Measurements from ENCODE around the gene FARP1. TPM values are rescaled to one million over a fixed set of nuclear protein-coding genes. Genes with fewer than 3 reads are reported as not detected.

The FARP1 gene
- total and polyA plus RNA-seq, 10 of the 15 experiments (the other 5 are each of a cell fraction or from before 2014, with no cell fraction given): 0.17 to 6.9 (median 0.68) TPM

- ChIA-PET CTCF (interaction anchor here (1.2 kb wide), 1 partner anchor 9 kb away, joined by 5 read pairs; no protein-coding TSS in a partner anchor), POLR2A (interaction anchor here (0.6 to 1.1 kb wide), 4 partner anchors 10 to 1001 kb away, joined by 3 to 9 read pairs (median 4); no protein-coding TSS in a partner anchor), SMC1A (ENCODE audit: uncharacterized antibody, unreplicated experiment) (interaction anchor here (0.7 to 3.6 kb wide), 9 partner anchors 10 to 631 kb away, joined by 3 to 31 read pairs (median 5); no protein-coding TSS in a partner anchor), RAD21 (ENCODE audit: unreplicated experiment) (interaction anchor here (0.9 to 2.1 kb wide), 8 partner anchors 9 to 78 kb away, joined by 3 to 13 read pairs (median 4); no protein-coding TSS in a partner anchor)
- H3K4me1 ChIP-seq (ENCODE audit: control insufficient read depth, insufficient read depth, low read length): no peaks in the 10 kb centered on the region
- BruUV-seq (replicated peaks): no TSS peak
- H3K4me2 ChIP-seq (ENCODE audit: control insufficient read depth, insufficient read depth): no peak overlapping the region
- H3K36me3 ChIP-seq (ENCODE audit: control insufficient read depth in 2 of 2, insufficient read depth in 2 of 2, low read length in 1 of 2): no peaks in the 10 kb centered on the region
- H4K20me1 ChIP-seq (ENCODE audit: control insufficient read depth, insufficient read depth): no peaks in the 10 kb centered on the region
- intact Hi-C loops (cut with micrococcal nuclease; ENCODE audit: unreplicated experiment): no loop called here
- FAIRE-seq: no peak
- no peaks in the 10 kb centered on the region for H3K27me3 ChIP-seq (replicated peaks in 1 of 2; ENCODE audit: control insufficient read depth in 2 of 2, insufficient read depth in 2 of 2, low read length in 1 of 2)
- in situ Hi-C loops (cut with MboI): no loop called here
- no peaks in the 10 kb centered on the region for H3K79me2 ChIP-seq (ENCODE audit: control insufficient read depth, insufficient read depth, low read length)
- ATAC-seq: no peak
- 0% methylated on average over 4 of the region's 4 CpGs for WGBS (ENCODE audit: insufficient coverage, insufficient replicate concordance, low lambda C conversion rate, missing lambda C conversion rate)
- H3K27ac ChIP-seq (ENCODE audit: control insufficient read depth, insufficient read depth): no peak overlapping the region
- no peak for DNase-seq (ENCODE audit: low read depth, low spot score)
- TF ChIP-seq BMI1 (IDR thresholded peaks at IDR 0.05; ENCODE audit: borderline replicate concordance) (no peak), USF1 (IDR thresholded peaks at IDR 0.05; ENCODE audit: borderline replicate concordance, extremely low read length, insufficient read depth, low read depth, low read length) (peak; percentile 20)
- no peaks in the 10 kb centered on the region; the same call in 2 of the 3 replicates for H3K9me3 ChIP-seq (replicated peaks; ENCODE audit: control insufficient read depth, insufficient read depth, low read length)
- H2AFZ ChIP-seq (ENCODE audit: control insufficient read depth, low read depth, low read length): 0 out of 2 replicates have a peak overlapping the region, but pooled peaks have one; percentile 33
- no peak overlapping the region for H3K9ac ChIP-seq (ENCODE audit: control insufficient read depth, insufficient read depth, low read length)
- H3K4me3 ChIP-seq: no peak overlapping the region
Measured at GRCh38 chr13:98216135-98216565, 73.3 kb downstream of the FARP1 start.

- H3K27ac ChIP-seq (ENCODE audit: control insufficient read depth, insufficient read depth): no peak overlapping the region
- RAD21 ChIA-PET (ENCODE audit: unreplicated experiment): interaction anchor here (0.9 to 2.0 kb wide), 7 partner anchors 9 to 79 kb away, joined by 3 to 13 read pairs (median 4); no protein-coding TSS in a partner anchor
- BruUV-seq (replicated peaks): no TSS peak
- CTCF ChIA-PET: interaction anchor here (1.2 kb wide), 1 partner anchor 10 kb away, joined by 5 read pairs; no protein-coding TSS in a partner anchor
- 32% methylated on average over 7 of the region's 7 CpGs for whole genome bisulfite sequencing (ENCODE audit: insufficient coverage, insufficient replicate concordance, low lambda C conversion rate, missing lambda C conversion rate)
- no peaks in the 10 kb centered on the region for H3K27me3 ChIP-seq (replicated peaks in 1 of 2; ENCODE audit: control insufficient read depth in 2 of 2, insufficient read depth in 2 of 2, low read length in 1 of 2)
- H3K36me3 ChIP-seq (ENCODE audit: control insufficient read depth in 2 of 2, insufficient read depth in 2 of 2, low read length in 1 of 2): no peaks in the 10 kb centered on the region
- in situ Hi-C loops (cut with MboI): no loop called here
- ATAC-seq (peak; percentile 27), DNase-seq (ENCODE audit: low read depth, low spot score) (peak; percentile 15), FAIRE-seq (no peak)
- POLR2A ChIA-PET: interaction anchor here (0.6 to 1.1 kb wide), 4 partner anchors 10 to 79 kb away, joined by 3 to 9 read pairs (median 4); no protein-coding TSS in a partner anchor
- H3K9me3 ChIP-seq (replicated peaks; ENCODE audit: control insufficient read depth, insufficient read depth, low read length): no peaks in the 10 kb centered on the region; the same call in 2 of the 3 replicates
- no peak overlapping the region for H3K4me3 ChIP-seq
- SMC1A ChIA-PET (ENCODE audit: uncharacterized antibody, unreplicated experiment): interaction anchor here (0.7 to 3.6 kb wide), 8 partner anchors 10 to 630 kb away, joined by 3 to 31 read pairs (median 4); no protein-coding TSS in a partner anchor
- peak overlapping the region; percentile 33 for H2AFZ ChIP-seq (ENCODE audit: control insufficient read depth, low read depth, low read length)
- no peaks in the 10 kb centered on the region for H4K20me1 ChIP-seq (ENCODE audit: control insufficient read depth, insufficient read depth)
- intact Hi-C loops (cut with micrococcal nuclease; ENCODE audit: unreplicated experiment): no loop called here
- H3K9ac ChIP-seq (ENCODE audit: control insufficient read depth, insufficient read depth, low read length): no peak overlapping the region
- H3K4me2 ChIP-seq (ENCODE audit: control insufficient read depth, insufficient read depth): peak overlapping the region; percentile 38; the same call in 1 of the 2 replicates
- no peaks in the 10 kb centered on the region for H3K4me1 ChIP-seq (ENCODE audit: control insufficient read depth, insufficient read depth, low read length)
- no peaks in the 10 kb centered on the region for H3K79me2 ChIP-seq (ENCODE audit: control insufficient read depth, insufficient read depth, low read length)
- TF ChIP-seq RB1 (IDR thresholded peaks at IDR 0.05; ENCODE audit: borderline replicate concordance) (no peak), MEF2B (IDR thresholded peaks at IDR 0.05; ENCODE audit: partially characterized antibody, poor library complexity, severe bottlenecking) (peak; percentile 30), ZBTB40 (IDR thresholded peaks at IDR 0.05; ENCODE audit: borderline replicate concordance) (0 out of 2 replicates have a peak, but pooled peaks have one; percentile 13), RELB (IDR thresholded peaks at IDR 0.05; ENCODE audit: low read depth) (peak; percentile 31; the same call in 1 of the 2 replicates), RUNX3 (IDR thresholded peaks at IDR 0.05; ENCODE audit: low read length) (0 out of 2 replicates have a peak, but pooled peaks have one; percentile 33)
Measured at GRCh38 chr13:98216711-98217285, 73.9 kb downstream of the FARP1 start.
